Measurements from ENCODE around the gene C1QTNF4. TPM values are rescaled to one million over a fixed set of nuclear protein-coding genes. Genes with fewer than 3 reads are reported as not detected.

Gene C1QTNF4
- total and polyA plus RNA-seq, 2 of the 13 experiments (the other 11 are each of a cell fraction or from before 2014, with no cell fraction given): not detected

DNA sequence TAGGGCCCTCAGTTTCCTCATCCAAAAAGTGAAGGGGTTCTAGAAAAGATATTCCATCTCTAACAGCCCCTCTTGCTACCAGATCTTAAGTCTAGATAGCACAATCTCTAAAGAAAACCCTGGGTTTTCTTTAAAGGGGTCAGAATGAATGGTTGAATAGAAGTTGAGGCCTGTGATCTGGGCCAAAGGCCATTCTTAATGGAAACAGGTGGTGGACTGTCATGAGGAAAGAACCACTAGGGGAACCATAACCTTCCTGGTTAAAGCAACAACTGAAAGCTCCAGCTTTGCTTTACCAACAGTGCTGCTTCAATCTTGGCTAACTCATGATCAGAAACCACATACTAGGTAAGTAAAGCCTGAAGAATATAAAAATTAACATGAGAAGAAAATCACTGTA, 43.1 kb downstream of the C1QTNF4 start (continued):
- TF ChIP-seq SRSF9 (IDR thresholded peaks at IDR 0.05; ENCODE audit: borderline replicate concordance, insufficient read depth, low read depth, low read length, poor library complexity, severe bottlenecking): no peak
- peak; percentile 25; the same call in 1 of the 2 replicates for TF ChIP-seq SMC3 (IDR thresholded peaks at IDR 0.05; ENCODE audit: low read length)
- TF ChIP-seq RAD21 (CRISPR knock-in tag; IDR thresholded peaks at IDR 0.05): 0 out of 2 replicates have a peak, but pooled peaks have one; percentile 23
- no peak for TF ChIP-seq HOXA5 (CRISPR knock-in tag; IDR thresholded peaks at IDR 0.05)
- no peak for TF ChIP-seq ZMYM4 (CRISPR knock-in tag; IDR thresholded peaks at IDR 0.05)
- peak; percentile 57; the same call in 1 of the 2 replicates for TF ChIP-seq RXRB (CRISPR knock-in tag; IDR thresholded peaks at IDR 0.05; ENCODE audit: borderline replicate concordance)
- no peak for TF ChIP-seq NR1H2 (CRISPR knock-in tag; IDR thresholded peaks at IDR 0.05; ENCODE audit: borderline replicate concordance, low read depth)
- no peak for TF ChIP-seq ZSCAN25 (CRISPR knock-in tag; IDR thresholded peaks at IDR 0.05)
- no peak for TF ChIP-seq HOXA9 (CRISPR knock-in tag; IDR thresholded peaks at IDR 0.05; ENCODE audit: borderline replicate concordance)
- no peak for TF ChIP-seq CC2D1A (CRISPR knock-in tag; IDR thresholded peaks at IDR 0.05)
- TF ChIP-seq ARNT (IDR thresholded peaks at IDR 0.05): no peak
- TF ChIP-seq ONECUT2 (CRISPR knock-in tag; IDR thresholded peaks at IDR 0.05): no peak
- TF ChIP-seq, protein P1, sequence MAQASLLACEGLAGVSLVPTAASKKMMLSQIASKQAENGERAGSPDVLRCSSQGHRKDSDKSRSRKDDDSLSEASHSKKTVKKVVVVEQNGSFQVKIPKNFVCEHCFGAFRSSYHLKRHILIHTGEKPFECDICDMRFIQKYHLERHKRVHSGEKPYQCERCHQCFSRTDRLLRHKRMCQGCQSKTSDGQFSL (CRISPR knock-in tag; IDR thresholded peaks at IDR 0.05): no peak
- TF ChIP-seq CCDC6 (CRISPR knock-in tag; IDR thresholded peaks at IDR 0.05): no peak
- TF ChIP-seq PAWR (CRISPR knock-in tag; IDR thresholded peaks at IDR 0.05; ENCODE audit: borderline replicate concordance): no peak
- no peak for TF ChIP-seq ZFP82 (CRISPR knock-in tag; IDR thresholded peaks at IDR 0.05; ENCODE audit: borderline replicate concordance)
- TF ChIP-seq CEBPG (CRISPR knock-in tag; IDR thresholded peaks at IDR 0.05): no peak
- no peak for TF ChIP-seq ZNF225 (CRISPR knock-in tag; IDR thresholded peaks at IDR 0.05)
- no peak for TF ChIP-seq IRX3 (CRISPR knock-in tag; IDR thresholded peaks at IDR 0.05; ENCODE audit: borderline replicate concordance, low read depth)
- TF ChIP-seq, protein P2, sequence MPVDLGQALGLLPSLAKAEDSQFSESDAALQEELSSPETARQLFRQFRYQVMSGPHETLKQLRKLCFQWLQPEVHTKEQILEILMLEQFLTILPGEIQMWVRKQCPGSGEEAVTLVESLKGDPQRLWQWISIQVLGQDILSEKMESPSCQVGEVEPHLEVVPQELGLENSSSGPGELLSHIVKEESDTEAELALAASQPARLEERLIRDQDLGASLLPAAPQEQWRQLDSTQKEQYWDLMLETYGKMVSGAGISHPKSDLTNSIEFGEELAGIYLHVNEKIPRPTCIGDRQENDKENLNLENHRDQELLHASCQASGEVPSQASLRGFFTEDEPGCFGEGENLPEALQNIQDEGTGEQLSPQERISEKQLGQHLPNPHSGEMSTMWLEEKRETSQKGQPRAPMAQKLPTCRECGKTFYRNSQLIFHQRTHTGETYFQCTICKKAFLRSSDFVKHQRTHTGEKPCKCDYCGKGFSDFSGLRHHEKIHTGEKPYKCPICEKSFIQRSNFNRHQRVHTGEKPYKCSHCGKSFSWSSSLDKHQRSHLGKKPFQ (CRISPR knock-in tag; IDR thresholded peaks at IDR 0.05; ENCODE audit: insufficient replicate concordance): no peak
- TF ChIP-seq, protein P3, sequence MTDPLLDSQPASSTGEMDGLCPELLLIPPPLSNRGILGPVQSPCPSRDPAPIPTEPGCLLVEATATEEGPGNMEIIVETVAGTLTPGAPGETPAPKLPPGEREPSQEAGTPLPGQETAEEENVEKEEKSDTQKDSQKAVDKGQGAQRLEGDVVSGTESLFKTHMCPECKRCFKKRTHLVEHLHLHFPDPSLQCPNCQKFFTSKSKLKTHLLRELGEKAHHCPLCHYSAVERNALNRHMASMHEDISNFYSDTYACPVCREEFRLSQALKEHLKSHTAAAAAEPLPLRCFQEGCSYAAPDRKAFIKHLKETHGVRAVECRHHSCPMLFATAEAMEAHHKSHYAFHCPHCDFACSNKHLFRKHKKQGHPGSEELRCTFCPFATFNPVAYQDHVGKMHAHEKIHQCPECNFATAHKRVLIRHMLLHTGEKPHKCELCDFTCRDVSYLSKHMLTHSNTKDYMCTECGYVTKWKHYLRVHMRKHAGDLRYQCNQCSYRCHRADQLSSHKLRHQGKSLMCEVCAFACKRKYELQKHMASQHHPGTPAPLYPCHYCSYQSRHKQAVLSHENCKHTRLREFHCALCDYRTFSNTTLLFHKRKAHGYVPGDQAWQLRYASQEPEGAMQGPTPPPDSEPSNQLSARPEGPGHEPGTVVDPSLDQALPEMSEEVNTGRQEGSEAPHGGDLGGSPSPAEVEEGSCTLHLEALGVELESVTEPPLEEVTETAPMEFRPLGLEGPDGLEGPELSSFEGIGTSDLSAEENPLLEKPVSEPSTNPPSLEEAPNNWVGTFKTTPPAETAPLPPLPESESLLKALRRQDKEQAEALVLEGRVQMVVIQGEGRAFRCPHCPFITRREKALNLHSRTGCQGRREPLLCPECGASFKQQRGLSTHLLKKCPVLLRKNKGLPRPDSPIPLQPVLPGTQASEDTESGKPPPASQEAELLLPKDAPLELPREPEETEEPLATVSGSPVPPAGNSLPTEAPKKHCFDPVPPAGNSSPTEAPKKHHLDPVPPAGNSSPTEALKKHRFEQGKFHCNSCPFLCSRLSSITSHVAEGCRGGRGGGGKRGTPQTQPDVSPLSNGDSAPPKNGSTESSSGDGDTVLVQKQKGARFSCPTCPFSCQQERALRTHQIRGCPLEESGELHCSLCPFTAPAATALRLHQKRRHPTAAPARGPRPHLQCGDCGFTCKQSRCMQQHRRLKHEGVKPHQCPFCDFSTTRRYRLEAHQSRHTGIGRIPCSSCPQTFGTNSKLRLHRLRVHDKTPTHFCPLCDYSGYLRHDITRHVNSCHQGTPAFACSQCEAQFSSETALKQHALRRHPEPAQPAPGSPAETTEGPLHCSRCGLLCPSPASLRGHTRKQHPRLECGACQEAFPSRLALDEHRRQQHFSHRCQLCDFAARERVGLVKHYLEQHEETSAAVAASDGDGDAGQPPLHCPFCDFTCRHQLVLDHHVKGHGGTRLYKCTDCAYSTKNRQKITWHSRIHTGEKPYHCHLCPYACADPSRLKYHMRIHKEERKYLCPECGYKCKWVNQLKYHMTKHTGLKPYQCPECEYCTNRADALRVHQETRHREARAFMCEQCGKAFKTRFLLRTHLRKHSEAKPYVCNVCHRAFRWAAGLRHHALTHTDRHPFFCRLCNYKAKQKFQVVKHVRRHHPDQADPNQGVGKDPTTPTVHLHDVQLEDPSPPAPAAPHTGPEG (CRISPR knock-in tag; IDR thresholded peaks at IDR 0.05): no peak
- peak; percentile 31; the same call in 1 of the 2 replicates for TF ChIP-seq SAP130 (CRISPR knock-in tag; IDR thresholded peaks at IDR 0.05; ENCODE audit: low read depth)
- TF ChIP-seq, protein P4, sequence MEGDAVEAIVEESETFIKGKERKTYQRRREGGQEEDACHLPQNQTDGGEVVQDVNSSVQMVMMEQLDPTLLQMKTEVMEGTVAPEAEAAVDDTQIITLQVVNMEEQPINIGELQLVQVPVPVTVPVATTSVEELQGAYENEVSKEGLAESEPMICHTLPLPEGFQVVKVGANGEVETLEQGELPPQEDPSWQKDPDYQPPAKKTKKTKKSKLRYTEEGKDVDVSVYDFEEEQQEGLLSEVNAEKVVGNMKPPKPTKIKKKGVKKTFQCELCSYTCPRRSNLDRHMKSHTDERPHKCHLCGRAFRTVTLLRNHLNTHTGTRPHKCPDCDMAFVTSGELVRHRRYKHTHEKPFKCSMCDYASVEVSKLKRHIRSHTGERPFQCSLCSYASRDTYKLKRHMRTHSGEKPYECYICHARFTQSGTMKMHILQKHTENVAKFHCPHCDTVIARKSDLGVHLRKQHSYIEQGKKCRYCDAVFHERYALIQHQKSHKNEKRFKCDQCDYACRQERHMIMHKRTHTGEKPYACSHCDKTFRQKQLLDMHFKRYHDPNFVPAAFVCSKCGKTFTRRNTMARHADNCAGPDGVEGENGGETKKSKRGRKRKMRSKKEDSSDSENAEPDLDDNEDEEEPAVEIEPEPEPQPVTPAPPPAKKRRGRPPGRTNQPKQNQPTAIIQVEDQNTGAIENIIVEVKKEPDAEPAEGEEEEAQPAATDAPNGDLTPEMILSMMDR (CRISPR knock-in tag; IDR thresholded peaks at IDR 0.05): peak; percentile 45
